ENCODE measurements around the gene PHACTR1. TPM values are rescaled to one million over a fixed set of nuclear protein-coding genes. Genes with fewer than 3 reads are reported as not detected.
"Not testable (repeated sequence)": the region's sequence is repeated elsewhere in the genome, so short reads cannot be mapped to it uniquely, and the experiment has no call there.

PHACTR1 gene
- total and polyA plus RNA-seq, 7 donors: 0.60 to 7.5 (median 3.7) TPM

- WGBS, 2 donors: 64 to 68% methylated on average over 9 of the region's 9 CpGs
- Histone ChIP-seq H3K36me3 (no peaks in the 10 kb centered on the region), H3K4me1 (no peaks in the 10 kb centered on the region), H3K4me3 (no peak overlapping the region), H3K27me3 (no peaks in the 10 kb centered on the region), H3K9me3 (no peaks in the 10 kb centered on the region), H3K27ac (no peak overlapping the region)
- TF ChIP-seq POLR2AphosphoS5 (IDR thresholded peaks at IDR 0.05) (no peak), CTCF (IDR thresholded peaks at IDR 0.05) (no peak), EP300 (IDR thresholded peaks at IDR 0.05) (no peak), POLR2A (IDR thresholded peaks at IDR 0.05) (no peak)
- no peak for DNase-seq
- intact Hi-C loops (cut with DNase I): no loop called here
Observed at GRCh38 chr6:13120483-13121482, 404.2 kb downstream of the PHACTR1 start.

GRCh38 chr6:13124131-13124530 is 407.6 kb downstream of the PHACTR1 start:
- TF ChIP-seq CTCF (IDR thresholded peaks at IDR 0.05): no peak
- TF ChIP-seq EP300 (IDR thresholded peaks at IDR 0.05): no peak
- no peak for TF ChIP-seq POLR2A (IDR thresholded peaks at IDR 0.05)
- no peak for TF ChIP-seq POLR2AphosphoS5 (IDR thresholded peaks at IDR 0.05)
- Histone ChIP-seq H3K36me3 (no peaks in the 10 kb centered on the region), H3K4me3 (no peak overlapping the region), H3K9me3 (no peaks in the 10 kb centered on the region), H3K4me1 (no peaks in the 10 kb centered on the region), H3K27ac (no peak overlapping the region), H3K27me3 (no peaks in the 10 kb centered on the region)
- no peak for DNase-seq
- WGBS, 2 donors: 56 to 78% methylated on average over 2 of the region's 2 CpGs
- intact Hi-C loops (cut with DNase I): no loop called here

- no peaks in the 10 kb centered on the region for H3K36me3 ChIP-seq
- H3K4me3 ChIP-seq: no peak overlapping the region
- no peak for TF ChIP-seq EP300 (IDR thresholded peaks at IDR 0.05)
- TF ChIP-seq POLR2A (IDR thresholded peaks at IDR 0.05): no peak
- no peak for TF ChIP-seq CTCF (IDR thresholded peaks at IDR 0.05)
- no peak for TF ChIP-seq POLR2AphosphoS5 (IDR thresholded peaks at IDR 0.05)
- intact Hi-C loops (cut with DNase I): no loop called here
- H3K27me3 ChIP-seq: no peaks in the 10 kb centered on the region
- DNase-seq: no peak
- H3K4me1 ChIP-seq: no peaks in the 10 kb centered on the region
- WGBS, 2 donors: 70 to 86% methylated on average over 3 of the region's 3 CpGs
- no peak overlapping the region for H3K27ac ChIP-seq
- no peaks in the 10 kb centered on the region for H3K9me3 ChIP-seq
Observed at GRCh38 chr6:13125841-13126240, 409.3 kb downstream of the PHACTR1 start.

GRCh38 chr6:13131935-13132661 is 415.5 kb downstream of the PHACTR1 start:
- H3K4me1 ChIP-seq: no peaks in the 10 kb centered on the region
- 87 to 94% methylated on average over 4 of the region's 4 CpGs for WGBS, 2 donors
- intact Hi-C loops (cut with DNase I): no loop called here
- H3K9me3 ChIP-seq: no peaks in the 10 kb centered on the region
- no peaks in the 10 kb centered on the region for H3K27me3 ChIP-seq
- H3K36me3 ChIP-seq: no peaks in the 10 kb centered on the region
- DNase-seq: no peak
- no peak overlapping the region for H3K27ac ChIP-seq
- H3K4me3 ChIP-seq: no peak overlapping the region
- TF ChIP-seq EP300 (IDR thresholded peaks at IDR 0.05): no peak
- no peak for TF ChIP-seq POLR2A (IDR thresholded peaks at IDR 0.05)

DNA sequence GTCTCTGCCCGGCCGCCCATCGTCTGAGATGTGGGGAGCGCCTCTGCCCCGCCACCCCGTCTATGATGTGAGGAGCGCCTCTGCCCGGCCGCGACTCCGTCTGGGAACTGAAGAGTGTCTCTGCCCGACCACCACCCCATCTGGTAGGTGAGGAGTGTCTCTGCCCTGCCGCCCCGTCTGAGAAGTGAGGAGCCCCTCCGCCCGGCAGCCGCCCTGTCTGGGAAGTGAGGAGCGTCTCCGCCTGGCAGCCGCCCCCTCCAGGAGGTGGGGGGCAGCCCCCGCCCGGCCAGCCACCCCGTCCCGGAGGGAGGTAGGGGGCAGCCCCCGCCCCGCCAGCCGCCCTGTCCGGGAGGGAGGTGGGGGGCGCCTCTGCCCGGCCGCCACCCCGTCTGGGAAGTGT is 417.3 kb downstream of the PHACTR1 start:
- intact Hi-C loops (cut with DNase I); H3K9me3 ChIP-seq; H3K4me3 ChIP-seq; H3K27ac ChIP-seq; H3K36me3 ChIP-seq; H3K4me1 ChIP-seq; DNase-seq; H3K27me3 ChIP-seq: not testable (repeated sequence)
- 92 to 93% methylated on average over 32 of the region's 32 CpGs for WGBS, 2 donors
